ENCODE measurements around the gene PPP2R2B.

PPP2R2B gene

GRCh38 chr5:146599261-146599660 lies 279.3 kb downstream of the PPP2R2B start:
- H3K4me3 ChIP-seq (ENCODE audit: low read depth, low read length), result no peak overlapping the region
- no peak for TF ChIP-seq CTCF (conservative IDR thresholded peaks at IDR 0.05; ENCODE audit: low read depth, low read length)
- DNase-seq (ENCODE audit: low read depth), result no peak

- no peak for DNase-seq (ENCODE audit: low read depth)
- no peak for TF ChIP-seq CTCF (conservative IDR thresholded peaks at IDR 0.05; ENCODE audit: low read depth, low read length)
- H3K4me3 ChIP-seq (ENCODE audit: low read depth, low read length), result no peak overlapping the region
Measured at GRCh38 chr5:146595088-146595487, 283.5 kb downstream of the PPP2R2B start.

- H3K4me3 ChIP-seq (ENCODE audit: low read depth, low read length), result no peak overlapping the region
- TF ChIP-seq CTCF (conservative IDR thresholded peaks at IDR 0.05; ENCODE audit: low read depth, low read length), result no peak
- DNase-seq (ENCODE audit: low read depth), result no peak
Measured at GRCh38 chr5:146592352-146592751, 286.2 kb downstream of the PPP2R2B start.

- DNase-seq (ENCODE audit: low read depth), result no peak
- no peak for TF ChIP-seq CTCF (conservative IDR thresholded peaks at IDR 0.05; ENCODE audit: low read depth, low read length)
- H3K4me3 ChIP-seq (ENCODE audit: low read depth, low read length), result no peak overlapping the region
Measured at GRCh38 chr5:146589028-146589345, 289.6 kb downstream of the PPP2R2B start.

- DNase-seq (ENCODE audit: low read depth), result no peak
- H3K4me3 ChIP-seq (ENCODE audit: low read depth, low read length), result no peak overlapping the region
- TF ChIP-seq CTCF (conservative IDR thresholded peaks at IDR 0.05; ENCODE audit: low read depth, low read length), result no peak
Measured at GRCh38 chr5:146588331-146589027, 290.1 kb downstream of the PPP2R2B start.

- no peak for TF ChIP-seq CTCF (conservative IDR thresholded peaks at IDR 0.05; ENCODE audit: low read depth, low read length)
- no peak for DNase-seq (ENCODE audit: low read depth)
- H3K4me3 ChIP-seq (ENCODE audit: low read depth, low read length), result no peak overlapping the region
Measured at GRCh38 chr5:146586752-146587151, 291.8 kb downstream of the PPP2R2B start.

- no peak for DNase-seq (ENCODE audit: low read depth)
- TF ChIP-seq CTCF (conservative IDR thresholded peaks at IDR 0.05; ENCODE audit: low read depth, low read length), result no peak
- no peak overlapping the region for H3K4me3 ChIP-seq (ENCODE audit: low read depth, low read length)
Measured at GRCh38 chr5:146584750-146585149, 293.8 kb downstream of the PPP2R2B start.
